HG02852 (cell line): ENCODE results near the gene NR5A1.

ENCODE experiments used
- ATAC-seq: cut with Tn5 transposase; IDR thresholded peaks from one replicate; pipeline ENCODE4 v1.9.1; 2021; ENCODE audit warnings: mild to moderate bottlenecking, moderate library complexity; ENCODE audit not compliant: unreplicated experiment

NR5A1 gene

GRCh38 chr9:124500028-124500795 is 7.0 kb downstream of the NR5A1 start:
- no peak for ATAC-seq

GRCh38 chr9:124499216-124499615 is 8.0 kb downstream of the NR5A1 start:
- ATAC-seq, result no peak

- ATAC-seq, result no peak
Observed at GRCh38 chr9:124498499-124499146, 8.6 kb downstream of the NR5A1 start.

DNA sequence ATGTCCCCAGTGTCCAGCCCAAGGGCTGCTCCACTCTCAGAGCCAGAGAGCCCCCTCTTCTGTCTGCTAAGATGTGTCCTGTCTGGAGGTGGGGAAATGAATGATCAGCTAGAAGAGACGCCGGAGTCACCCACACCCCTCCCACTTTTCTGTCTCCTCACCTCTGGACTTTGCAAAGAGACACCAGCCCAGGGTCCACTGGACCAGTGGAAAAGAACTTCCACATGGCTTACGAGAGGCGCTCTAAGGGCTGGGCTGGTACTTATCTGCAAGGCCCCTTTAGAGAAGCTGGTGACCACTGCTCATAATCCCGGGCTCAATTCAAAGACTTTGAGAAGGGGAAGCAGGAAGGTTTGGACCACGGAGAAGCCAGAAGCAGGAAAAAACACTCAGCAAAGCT is 9.2 kb downstream of the NR5A1 start:
- ATAC-seq, result no peak

DNA sequence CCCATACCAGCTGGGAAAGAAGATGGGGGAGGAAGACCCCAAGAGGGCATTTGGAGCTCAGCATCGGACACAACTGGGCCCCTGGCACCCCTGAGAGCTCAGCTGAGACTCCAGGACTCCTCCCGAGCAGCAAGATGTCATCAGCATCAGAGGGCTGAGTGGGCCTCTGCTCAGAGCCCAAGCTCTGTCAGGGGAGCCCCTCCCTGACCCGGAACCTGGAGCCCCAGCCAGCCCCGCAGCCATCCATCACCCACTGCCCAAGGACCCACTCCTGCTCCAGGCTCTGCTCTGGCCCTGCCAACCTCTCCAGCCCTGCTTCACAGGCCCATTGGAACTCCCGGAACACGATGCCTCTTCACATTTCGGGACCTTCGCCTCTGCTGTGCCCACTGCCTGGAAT is 9.8 kb downstream of the NR5A1 start:
- ATAC-seq, result no peak

DNA sequence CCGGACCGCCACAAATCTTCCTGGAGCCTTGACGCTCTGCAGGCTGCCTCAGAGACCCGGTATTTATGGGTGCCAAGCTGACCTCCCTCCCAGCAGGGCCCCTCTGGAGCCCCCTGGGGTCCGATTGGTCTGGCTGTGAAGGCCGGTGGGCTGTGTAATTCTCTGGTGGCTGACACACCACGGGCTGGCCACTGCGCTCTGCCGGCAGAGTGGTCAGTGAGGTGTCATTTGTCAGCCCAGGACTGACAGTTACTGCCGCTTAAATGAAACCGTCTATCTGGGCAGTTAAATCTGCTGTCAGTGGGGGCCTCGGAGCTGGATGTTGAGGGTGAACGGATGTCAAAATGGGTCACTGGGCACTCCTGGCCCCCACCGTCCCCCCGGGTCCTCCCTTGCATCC is 10.7 kb downstream of the NR5A1 start:
- no peak for ATAC-seq

DNA sequence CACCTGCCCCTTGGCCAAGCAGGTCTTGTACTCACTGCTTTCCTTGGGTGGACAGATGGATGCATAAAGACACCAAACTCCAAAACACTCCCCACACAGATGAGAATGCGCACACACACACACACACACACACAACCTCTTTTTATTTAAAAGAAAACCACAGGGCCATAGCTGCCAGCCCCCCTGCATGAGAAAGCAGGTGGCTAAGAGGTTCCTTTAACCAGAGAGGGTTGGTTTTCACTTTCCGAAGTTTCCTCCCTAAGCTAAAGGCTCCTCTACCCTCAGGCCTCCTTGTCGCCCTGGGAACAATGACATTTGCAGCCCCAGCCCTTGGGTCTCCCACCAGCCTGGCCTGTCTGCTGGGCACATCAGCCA is 11.1 kb downstream of the NR5A1 start:
- ATAC-seq, result no peak

DNA sequence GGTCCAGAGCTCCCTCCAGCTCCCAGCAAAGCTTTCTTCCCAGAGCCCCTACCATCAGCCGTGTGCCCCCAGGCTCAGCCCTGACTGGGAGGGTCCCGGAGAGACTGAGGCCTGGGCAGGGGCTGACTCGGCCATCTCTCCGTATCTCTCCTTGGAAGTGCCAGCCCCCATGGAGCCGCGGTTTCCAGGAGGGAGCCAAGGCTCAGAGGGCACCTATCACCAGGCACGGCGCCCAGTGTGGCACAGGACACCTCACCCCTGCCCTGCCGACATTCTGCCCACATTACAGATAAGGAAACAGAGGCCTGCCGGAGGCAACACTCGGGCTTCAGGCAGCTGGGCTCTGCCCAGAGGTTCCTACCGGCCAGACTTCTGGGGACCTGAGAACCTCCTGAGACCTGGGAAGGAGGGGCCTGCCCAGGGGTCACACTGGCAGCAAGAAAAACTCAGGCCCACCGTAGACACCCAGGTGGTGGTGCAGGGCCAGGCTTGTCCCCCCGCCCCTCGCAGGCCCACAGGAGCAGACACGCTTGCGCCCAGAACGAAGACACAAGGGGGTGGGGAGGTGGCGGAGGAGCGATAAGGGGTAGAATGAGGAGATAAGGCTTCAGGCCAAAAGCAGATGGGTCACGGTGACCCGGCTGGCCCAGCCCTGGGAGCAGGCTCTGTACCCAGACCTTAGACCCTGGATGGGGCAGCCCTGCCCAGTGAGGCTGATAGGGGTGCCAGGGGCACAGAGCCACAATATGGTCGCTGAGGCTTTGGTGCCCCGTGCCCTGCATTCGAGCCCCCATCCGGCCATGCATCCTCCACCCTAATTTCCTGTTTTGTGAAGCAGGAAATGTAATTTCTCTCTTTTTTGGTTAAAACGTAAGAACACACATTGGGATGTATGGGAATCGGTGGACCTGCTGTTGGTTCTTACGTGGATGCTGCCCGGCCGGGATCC is 11.8 kb downstream of the NR5A1 start:
- no peak for ATAC-seq

DNA sequence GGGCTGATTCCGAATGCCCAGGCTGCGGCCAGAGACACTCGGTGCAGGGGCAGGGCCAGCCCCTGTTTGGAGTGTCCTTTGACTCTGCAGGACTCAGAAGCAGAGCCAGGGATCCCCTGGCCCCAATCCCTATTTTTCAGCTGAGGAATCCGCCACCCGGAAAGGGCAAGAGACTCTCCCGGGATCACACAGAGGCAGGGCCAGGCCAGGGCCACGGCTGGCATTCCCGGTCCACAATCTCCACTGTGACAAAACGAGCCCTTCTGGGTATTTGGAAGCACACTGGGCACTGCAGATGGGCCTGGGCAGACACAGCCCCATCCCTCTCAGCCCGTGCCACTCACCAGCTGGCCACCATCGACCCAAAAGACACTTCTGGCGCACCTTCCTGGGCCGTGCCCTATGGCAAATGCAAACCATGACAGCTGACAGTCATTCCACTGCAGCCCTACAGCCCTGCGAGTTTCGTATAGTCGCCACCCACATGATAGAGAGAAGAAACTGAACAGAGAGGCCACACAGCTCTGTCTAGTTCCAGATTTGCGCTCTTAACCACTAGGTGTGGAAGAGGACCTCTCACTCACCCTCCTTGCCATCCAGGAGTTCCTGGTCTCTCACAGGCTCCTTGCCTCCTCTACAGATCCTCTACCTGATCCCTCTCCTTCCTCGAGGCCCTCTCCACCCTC is 13.3 kb downstream of the NR5A1 start:
- ATAC-seq, result peak; percentile 80

DNA sequence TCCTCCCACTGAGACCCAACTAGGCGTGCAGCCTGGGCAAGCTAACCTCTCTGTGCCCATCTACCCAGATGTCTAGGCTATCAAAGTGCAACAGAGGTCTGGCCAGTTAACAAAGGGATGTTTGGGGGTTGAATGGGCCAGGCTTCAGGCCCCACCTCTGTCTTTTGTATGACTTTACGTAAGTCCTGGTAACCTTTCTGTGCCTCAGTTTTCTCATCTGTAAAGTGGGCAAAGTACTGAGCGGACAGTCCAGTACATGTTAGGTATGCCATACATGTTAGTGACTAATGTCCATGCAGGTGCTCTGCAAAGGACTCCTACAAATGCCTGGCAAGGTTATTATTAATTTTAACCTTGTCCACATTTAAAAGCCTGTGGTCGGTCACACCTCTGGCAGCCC is 14.0 kb downstream of the NR5A1 start:
- ATAC-seq, result no peak

- no peak for ATAC-seq
Observed at GRCh38 chr9:124492818-124493217, 14.4 kb downstream of the NR5A1 start.

DNA sequence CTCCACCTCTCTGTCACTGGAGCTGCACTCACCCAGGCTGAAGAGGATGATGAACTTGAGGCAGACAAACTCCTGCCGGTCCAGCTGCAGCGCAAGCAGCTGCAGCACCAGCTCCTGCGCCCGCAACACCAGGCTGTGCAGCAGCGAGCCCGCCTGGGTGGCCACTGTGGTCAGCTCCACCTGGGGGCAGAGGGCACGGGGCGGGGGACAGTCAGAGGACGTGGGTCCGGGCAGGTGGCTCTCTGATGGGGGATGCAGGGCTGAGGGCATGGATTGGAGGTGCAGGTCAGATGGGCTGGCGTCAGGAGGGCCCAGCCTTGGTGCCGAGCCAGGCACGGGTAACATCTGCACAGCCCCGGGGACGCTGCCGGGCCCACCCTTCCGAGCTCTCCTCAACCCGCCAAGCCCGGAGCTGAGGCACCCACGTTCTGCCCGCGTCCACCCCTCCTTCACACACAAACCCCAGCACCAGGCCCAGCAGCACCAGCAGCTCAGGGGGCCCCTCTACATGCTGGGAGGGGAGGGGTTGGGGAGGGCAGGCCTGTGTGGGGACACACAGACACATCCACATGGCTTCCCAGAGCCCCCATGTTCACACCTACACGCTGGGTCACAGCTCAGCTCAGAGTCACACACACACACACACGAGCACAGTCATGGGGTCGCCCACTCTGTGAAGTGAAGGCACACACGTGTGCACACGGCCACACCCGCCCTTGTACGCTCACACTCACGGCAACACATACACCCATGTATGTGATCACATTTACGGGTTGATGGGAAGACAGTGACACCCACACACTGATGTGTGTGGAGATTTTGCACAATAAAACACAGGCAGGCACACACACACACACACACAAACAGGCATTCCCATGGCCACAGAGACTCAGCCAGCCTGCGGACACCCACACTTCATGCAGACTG is 15.9 kb downstream of the NR5A1 start:
- no peak for ATAC-seq

DNA sequence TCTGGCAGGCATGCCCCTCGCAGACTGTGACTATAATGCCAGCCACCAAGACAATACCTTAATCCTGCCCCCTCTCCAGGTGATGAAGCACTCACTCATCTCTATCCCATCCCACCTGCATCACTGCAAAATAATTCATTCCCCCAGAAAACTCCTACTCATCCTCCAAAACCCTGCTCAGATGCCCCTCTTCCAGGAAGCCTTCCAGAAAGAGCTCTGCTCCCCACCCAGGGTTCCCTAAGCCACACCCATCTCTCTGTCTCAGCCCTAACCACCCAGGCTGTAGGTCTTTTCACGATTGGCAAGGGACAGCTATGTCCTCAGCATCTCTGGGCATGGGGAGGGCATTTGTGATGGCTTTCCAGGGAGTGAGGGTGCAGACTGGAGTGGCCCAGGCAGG is 17.2 kb downstream of the NR5A1 start:
- ATAC-seq, result no peak

- no peak for ATAC-seq
Observed at GRCh38 chr9:124489222-124489621, 18.0 kb downstream of the NR5A1 start.

- no peak for ATAC-seq
Observed at GRCh38 chr9:124488641-124489210, 18.5 kb downstream of the NR5A1 start.

GRCh38 chr9:124487260-124488182 is 19.7 kb downstream of the NR5A1 start:
- ATAC-seq, result no peak

DNA sequence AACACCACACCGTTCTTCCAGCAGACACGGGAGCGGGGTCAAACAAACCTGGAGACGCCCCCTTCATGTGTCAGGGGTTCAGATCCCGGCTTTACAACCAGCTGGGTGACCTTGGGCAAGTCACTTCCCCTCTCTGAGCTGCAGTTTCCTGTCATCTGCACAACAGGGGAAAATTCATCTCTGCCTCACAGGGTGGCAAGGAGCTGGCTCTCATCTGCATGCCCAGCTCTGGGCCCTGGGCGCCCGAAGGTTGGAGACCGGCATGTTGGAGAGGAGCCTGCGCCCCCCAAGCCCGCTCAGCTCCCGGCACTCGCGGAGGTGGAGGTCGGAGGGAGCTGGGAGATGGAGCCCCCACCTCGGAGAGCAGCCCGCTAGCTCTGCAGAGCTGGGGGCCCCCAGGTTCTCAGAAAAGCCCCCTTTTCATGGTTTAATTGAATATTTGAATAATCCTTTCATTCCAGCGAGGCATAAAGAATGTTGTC is 20.4 kb downstream of the NR5A1 start:
- ATAC-seq, result no peak

DNA sequence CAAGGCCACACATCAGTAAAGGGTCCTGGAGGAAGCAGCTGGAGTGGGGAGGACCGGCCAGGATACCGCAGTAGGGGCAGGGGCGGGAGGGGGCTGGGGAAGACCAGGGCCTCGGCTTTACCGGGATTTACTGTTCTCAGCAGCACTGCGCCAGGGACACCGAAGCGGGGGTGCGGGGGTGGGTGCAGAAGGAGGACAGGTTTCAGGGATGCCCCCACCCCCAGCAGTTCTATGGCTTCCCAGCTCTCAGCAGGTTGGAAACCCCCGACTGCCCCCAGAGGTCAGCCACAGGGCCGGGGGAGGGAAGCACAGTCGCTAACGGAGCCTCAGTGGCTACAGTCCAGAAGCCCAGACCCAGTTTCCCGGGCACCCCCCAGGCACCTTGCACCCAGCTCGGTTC is 21.3 kb downstream of the NR5A1 start:
- no peak for ATAC-seq
